Kasumi-1 (cell line): Measurements from ENCODE around the gene TTLL13.

Source experiments
- DNase-seq, 2 experiments: peaks; one replicate each; lab custom pipeline; 2025; lab: John Stamatoyannopoulos, UW

The TTLL13 gene

DNA sequence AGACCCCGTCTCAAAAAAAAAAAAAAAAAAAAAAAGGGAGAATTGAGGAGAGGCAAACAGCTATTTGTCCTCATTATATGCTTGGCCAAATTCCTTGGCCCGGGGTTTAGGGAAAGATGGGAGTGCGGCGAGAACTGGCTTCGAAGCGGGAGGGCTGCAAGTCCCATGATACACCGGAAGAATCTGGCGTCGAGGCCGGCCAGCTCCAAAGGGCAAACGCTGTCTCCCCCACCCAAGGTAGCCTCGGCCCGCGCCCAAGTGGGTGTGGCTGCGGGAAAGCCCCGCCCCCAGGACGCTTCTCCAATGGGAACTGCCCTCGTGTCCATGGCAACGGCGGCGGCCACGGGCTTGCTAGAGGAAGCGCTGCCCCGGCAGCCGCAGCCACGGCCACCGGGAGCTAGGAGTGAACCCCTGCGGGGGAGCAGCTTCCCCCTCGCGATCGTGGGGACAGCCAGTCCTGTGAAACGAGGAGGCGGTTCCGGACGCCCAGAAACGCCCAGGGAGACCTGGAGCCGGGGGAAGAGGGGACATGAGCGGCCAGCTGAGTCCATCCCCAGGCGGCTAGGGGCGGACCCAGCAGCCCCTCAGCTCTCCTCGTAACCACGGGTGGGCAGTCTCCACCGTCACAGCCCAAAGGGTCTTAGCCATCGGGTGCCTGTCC is at the start of gene TTLL13:
TTLL13 (plus strand) TSS at position 354 of the 661 bp plus-strand sequence. CDS start 1,075 bp downstream, outside the sequence.
- peak; percentile 47 to 57 for DNase-seq

DNA sequence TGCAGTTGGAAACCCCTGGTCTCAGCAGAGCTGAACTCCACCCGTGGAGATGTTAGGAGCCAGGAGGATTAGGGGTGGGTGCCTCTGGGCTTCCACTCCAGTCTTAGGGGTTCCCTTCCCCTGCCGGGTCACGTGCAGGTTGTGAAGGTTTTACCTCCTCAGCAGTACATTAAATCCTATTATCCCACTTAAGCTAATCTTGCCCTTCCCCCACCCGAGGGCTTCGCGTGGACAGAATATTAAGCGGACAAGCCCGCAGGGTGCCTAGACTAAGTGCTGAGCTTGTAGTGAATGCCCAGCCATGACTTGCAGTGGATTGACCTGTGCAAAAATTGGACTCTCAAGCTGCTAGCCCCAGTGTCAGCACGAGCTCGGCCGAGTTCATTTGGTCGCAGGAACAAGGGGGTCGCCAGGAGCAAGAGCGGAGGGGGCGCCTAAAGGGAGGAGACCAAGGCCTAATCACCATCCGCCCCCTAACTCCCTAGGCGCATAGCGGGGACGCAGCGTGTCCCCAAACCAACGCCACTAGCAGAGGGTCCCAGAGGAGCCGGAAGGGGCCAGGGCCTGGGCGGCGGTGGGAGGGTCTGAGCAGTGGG is 48.7 kb upstream of the TTLL13 start:
- DNase-seq = no peak

DNA sequence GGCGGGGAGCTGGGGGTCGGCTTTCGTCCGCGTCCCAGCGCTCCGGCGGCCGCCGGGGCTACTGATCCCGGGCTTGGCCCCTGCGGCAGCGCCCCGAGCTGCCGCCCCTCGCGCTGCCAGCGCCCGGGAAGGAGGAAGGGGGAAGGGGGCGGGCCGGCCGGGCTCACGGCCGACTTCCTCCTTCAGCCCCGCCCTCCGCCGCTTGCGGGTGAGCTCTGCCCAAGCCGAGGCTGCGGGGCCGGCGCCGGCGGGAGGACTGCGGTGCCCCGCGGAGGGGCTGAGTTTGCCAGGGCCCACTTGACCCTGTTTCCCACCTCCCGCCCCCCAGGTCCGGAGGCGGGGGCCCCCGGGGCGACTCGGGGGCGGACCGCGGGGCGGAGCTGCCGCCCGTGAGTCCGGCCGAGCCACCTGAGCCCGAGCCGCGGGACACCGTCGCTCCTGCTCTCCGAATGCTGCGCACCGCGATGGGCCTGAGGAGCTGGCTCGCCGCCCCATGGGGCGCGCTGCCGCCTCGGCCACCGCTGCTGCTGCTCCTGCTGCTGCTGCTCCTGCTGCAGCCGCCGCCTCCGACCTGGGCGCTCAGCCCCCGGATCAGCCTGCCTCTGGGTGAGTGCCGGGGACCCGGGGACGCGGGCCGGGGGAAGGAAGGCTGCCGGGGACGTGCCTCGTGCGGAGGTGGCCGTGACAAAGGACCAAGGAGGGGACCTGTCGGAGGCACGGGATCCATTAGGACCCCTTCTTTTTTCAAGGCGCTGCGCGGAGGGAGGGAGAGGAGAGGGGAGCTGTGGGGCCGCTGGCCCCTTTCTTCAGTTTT is 48.0 kb upstream of the TTLL13 start, which contains the start of gene SEMA4B:
SEMA4B (plus strand) TSS at position 201 of the 814 bp plus-strand sequence; CDS start at position 450, 249 bp downstream.
- DNase-seq = peak; percentile 49 to 66

- DNase-seq = no peak
Measured at GRCh38 chr15:90201944-90202375, 47.4 kb upstream of the TTLL13 start.

GRCh38 chr15:90202929-90203328 is 46.4 kb upstream of the TTLL13 start:
- no peak for DNase-seq

DNA sequence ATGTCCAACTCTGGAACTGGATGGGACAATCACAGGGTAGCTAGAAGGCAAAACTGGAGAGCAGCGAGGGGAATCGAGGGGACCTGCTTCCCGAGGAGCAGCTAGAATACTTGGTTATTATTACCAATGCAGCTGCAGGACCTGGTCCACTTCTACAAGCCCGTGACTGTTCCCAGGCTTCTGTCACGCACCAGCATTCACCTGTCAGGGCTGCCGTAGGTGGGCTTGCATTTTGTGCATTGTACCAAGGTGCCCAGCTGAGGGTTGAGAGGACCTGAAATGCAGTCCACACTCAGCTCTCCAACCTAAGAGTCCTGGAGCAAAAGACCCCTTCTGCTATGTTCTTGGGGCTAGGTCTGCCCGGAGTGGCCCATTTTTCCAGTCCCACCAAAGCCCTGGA is 45.9 kb upstream of the TTLL13 start:
- no peak for DNase-seq

DNA sequence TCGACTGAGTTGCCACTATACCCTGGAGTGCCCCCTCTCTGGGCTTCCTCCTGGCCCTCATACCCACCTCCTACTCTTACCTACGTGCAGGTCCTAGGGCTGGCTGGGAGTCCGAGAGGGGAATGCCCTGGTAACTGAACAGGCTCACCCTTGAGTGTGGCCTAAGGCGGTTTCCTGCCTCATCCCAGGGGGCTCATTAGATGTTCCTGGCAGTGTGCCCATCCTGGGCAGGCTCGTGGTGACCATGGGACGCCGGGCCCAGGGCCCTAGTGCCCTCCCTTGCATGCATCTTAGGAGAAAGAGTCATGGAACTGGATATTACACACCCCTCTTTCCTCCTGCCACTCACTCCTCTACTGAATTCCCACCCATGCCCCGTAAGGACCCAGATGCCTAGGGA is 45.4 kb upstream of the TTLL13 start:
- no peak for DNase-seq

DNA sequence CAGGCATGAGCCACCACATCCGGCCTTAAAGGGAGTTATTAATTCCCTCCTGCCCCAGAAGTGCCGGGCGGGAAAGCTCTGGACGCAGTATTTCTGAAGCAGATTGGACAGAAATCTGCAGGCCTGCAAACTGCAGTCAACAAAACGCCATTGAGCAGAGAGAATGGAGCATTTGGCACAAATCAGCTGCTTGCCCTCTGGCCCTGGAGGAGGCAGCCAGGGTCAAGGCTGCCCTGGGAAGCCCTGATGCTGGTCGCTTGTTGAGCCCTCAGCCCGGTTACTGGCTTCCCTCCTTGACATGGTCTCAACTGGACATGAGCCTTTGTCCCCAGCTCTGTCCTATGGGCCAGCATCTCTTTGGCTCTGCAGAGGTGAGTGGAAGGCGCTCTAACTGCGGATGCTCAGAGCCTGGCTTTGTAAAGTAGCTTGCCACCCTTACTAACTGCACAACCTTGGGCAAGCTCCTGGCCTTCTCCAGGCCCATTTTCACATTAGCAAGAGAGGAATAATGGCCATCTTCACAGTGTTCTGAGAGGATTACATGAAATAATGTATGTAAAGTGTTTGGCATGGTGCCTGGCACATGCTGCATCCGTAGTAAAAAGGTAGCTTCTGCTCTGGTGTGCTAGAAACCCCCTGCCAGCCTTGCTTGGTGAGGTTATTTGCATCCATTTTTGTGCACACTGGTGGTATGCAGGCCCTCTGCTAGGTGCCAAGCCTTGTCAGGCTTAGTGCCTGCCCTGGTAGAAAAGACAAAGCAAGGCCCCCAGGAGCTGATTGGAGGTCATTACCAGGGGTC is 44.1 kb upstream of the TTLL13 start:
- DNase-seq = no peak

DNA sequence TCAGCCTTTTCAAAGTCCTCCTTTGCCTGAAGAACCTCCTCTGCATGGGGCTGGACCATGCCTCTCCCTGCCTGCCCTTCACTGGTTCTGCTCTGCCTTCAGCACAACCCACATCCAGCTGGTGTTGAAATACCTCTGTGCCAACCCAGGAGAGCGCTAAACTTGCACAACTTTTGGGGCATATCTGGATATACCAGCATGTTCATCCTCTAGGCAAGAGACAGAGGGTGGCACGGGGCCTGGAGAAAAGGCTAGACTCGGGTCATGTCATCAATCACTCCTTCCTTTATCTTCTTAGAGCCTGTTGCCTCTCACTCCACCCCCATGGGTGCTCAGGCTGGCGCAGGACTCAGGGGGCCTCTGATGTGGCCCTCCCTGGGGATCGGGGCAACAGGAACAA is 43.5 kb upstream of the TTLL13 start:
- DNase-seq = no peak

- DNase-seq = no peak
Measured at GRCh38 chr15:90207252-90207651, 42.1 kb upstream of the TTLL13 start.

GRCh38 chr15:90208356-90208755 is 41.0 kb upstream of the TTLL13 start:
- DNase-seq = no peak

GRCh38 chr15:90209591-90209990 is 39.8 kb upstream of the TTLL13 start:
- no peak for DNase-seq

- no peak for DNase-seq
Measured at GRCh38 chr15:90210593-90210992, 38.8 kb upstream of the TTLL13 start.

GRCh38 chr15:90211009-90211408 is 38.3 kb upstream of the TTLL13 start:
- no peak for DNase-seq

DNA sequence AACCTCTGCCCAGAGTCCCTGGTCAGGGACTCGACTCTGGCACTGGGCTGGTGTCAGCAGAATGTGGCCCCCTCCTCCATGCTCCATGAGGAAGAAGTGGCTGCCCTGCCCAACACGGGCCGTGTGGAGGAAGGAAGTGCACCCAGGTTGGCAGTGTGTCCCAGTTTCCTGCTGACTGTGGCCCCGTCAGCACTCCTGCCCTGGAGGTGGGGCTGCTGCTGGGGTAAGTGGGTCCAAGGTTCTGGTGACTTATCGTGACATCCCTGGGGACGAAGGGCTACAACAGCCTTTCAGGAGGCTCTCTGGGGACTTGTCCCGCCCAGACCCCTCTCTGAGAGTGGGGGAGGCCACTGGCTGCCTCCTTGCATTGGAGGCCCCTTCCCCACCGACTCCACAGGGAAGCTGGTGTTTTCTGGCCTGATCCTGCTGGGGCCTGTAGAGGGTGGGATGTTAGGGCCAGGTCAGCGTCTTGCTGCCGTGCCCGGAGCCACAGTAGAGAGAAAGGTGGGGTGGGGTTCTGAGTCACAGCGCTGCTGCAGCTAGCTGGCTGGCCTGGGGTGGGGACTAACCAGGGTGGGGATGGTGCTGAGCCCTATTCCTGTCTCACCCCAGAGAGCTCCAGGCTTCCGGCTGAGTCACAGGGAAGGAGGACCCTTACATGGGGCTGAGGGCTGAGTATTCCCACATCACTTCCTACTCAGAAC is 37.8 kb upstream of the TTLL13 start:
- DNase-seq = peak; percentile 20 to 65

- no peak for DNase-seq
Measured at GRCh38 chr15:90212221-90213098, 36.9 kb upstream of the TTLL13 start.

DNA sequence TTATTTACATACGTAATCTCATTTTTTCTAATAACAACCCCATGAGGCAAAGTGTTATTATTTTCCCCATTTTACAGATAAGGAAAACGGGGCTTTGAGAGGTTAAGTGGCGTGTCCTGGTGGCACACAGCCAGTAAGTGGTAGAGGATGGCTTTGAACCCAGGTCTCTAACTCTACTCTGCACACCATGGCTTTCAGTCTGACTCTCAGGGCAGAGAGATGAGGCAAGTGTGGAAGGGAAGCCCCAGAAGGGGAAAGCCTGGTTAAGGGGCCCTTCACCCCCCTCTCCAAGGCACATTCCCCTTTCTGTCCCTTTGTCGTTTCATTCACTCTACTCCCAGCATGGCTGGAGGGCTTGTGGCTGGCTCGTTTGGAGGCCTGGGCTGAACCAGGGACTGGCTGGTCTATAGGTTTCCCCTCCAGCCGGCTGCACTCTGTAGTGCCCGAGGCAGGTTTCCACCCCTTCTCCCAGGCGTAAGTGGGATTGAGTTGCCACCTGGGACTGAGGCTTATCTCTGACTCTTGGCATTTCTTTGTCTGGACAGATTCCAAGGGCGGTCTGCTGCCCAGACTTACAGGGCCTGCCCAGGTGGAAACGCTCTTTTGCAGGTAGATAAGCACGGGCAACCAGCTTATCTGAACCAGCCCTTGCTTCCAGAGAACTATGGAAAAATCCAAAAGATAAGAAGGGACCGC is 36.1 kb upstream of the TTLL13 start:
- no peak for DNase-seq

GRCh38 chr15:90213818-90214204 is 35.5 kb upstream of the TTLL13 start:
- DNase-seq = no peak

- peak in 1 of 2 experiments; percentile 28 for DNase-seq
Measured at GRCh38 chr15:90214553-90215196, 34.7 kb upstream of the TTLL13 start.
